HUDEP-2 (cell line): Measurements from ENCODE around the gene MMAB.
"Not testable (repeated sequence)": the region's sequence is repeated elsewhere in the genome, so short reads cannot be mapped to it uniquely, and the experiment has no call there.

ENCODE experiments used
- DNase-seq, 76 experiments: peaks; one replicate each; lab custom pipeline; 2025; ENCODE audit not compliant: unreplicated experiment in 76 of 76; lab: John Stamatoyannopoulos, UW

MMAB gene

GRCh38 chr12:109604132-109604585 is 30.9 kb upstream of the MMAB start:
- no peak for DNase-seq

GRCh38 chr12:109602132-109602531 is 28.8 kb upstream of the MMAB start:
- DNase-seq: not testable (repeated sequence)

- DNase-seq: no peak
Measured at GRCh38 chr12:109601557-109601956, 28.3 kb upstream of the MMAB start.

GRCh38 chr12:109600995-109601394 is 27.7 kb upstream of the MMAB start:
- no peak for DNase-seq

DNA sequence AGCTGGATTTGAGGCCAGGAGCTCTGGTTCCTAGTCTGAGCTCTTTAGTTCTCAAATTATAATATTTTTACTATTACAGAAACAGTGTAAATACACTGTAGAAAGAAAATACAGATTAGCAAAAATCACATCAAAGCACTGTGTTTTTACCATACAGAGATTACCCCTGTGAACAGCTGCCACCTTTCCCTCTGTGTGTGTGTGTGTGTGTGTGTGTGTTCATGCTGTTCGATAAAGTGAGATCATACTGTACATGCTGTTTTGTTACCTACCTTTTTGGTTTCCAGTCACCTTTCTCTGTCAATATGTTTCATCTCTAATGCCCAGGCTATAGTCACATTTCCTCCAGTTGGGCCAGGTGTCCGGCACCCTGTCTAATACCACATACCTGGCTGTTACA is 27.2 kb upstream of the MMAB start:
- DNase-seq: no peak

DNA sequence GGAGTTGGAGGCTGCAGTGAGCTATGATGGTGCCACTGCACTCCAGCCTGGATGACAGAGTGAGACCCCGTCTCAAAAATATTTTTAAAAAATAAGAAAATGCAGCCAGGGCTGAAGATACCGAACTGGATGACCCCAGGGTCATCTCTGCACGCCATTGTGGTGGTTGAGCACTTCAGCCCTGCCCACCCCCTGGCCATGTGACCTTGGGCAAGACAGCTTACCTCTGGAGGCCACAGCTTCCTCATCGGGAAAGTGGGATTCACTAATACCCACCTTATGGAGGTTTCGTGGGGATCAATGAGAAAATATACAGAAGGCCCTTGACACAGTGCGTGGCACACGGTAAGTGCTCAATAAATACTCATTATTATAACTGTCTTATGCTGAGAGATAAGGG is 25.8 kb upstream of the MMAB start:
- no peak for DNase-seq

DNA sequence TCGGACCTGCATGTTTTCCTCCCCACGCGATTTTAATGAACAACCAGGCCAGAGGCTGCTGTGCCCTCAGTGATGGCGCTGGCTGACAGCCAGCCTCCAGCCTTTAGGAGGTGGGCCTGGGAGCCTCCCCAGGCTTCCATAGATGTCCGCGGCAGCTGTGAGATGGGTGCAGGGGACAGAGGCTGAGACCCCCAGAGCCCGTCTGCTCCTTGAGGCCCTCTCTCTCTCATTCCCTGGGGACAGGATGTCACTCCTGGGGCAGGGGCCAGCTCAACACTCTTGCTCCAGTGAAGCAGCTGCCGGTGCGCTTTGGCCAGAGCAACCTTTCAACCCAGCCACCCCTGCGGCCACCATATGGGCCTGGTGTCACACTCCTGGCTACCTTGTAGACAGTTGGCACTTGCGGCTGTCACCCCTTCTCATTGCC is 25.1 kb upstream of the MMAB start:
- DNase-seq: no peak

- DNase-seq: peak in 72 of 76 experiments; percentile 6 to 79 (median 56)
Measured at GRCh38 chr12:109597795-109598427, 24.6 kb upstream of the MMAB start.

DNA sequence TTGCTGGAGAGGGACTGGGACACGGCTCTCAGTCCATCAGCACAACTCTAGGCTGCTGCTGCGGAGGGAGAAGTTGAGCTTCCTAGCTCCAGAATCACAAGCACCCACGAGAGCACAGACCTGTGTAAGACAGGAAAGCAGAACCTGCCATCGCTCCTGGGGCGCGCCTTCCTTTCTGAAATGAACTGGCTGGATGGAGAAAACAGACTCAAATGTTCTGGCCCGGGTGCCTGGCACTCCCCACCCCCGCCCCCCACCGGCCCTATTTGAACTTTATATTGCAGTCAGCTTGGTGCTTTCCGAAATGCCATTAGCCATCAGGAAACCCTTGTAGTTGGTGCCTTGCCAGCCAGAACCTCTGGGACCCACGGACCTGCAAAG is 24.1 kb upstream of the MMAB start:
- no peak for DNase-seq

DNA sequence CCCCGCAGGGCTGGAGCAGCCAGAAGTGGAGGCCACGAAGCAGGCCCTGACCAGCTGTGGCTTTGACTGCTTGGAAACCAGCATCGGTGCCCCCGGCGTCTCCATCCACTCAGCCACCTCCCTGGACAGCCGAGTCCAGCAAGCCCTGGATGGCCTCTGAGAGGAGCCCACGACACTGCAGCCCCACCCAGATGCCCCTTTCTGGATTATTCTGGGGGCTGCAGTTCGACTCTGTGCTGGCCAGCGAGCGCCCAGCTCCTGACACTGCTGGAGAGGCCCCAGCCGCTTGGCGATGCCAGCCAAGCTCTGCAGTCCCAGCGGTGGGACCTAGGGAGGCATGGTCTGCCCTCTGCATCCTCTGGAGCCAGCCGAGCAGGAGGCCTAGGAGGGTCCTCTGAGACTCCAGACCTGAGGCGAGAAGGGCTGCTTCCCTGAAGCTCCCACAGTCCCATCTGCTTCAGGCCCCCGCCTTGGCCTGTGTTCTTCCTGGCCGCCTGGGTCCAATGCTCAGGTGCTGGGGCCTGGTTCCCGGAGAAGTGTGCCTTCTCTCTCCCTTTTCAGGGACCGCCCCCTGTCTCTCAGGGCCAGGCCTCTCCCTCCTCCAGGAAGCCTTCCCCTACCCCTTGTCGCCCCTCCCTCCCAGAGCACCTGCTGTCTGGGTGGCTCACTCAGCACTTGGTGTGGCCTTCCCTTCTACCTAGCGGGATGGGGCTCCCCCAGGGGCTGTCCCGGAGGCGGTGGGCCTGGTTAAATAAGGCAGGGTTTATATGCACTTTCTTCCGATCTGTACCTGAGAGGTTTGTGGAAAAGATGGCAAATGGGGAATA is 23.3 kb upstream of the MMAB start:
- DNase-seq: no peak

DNA sequence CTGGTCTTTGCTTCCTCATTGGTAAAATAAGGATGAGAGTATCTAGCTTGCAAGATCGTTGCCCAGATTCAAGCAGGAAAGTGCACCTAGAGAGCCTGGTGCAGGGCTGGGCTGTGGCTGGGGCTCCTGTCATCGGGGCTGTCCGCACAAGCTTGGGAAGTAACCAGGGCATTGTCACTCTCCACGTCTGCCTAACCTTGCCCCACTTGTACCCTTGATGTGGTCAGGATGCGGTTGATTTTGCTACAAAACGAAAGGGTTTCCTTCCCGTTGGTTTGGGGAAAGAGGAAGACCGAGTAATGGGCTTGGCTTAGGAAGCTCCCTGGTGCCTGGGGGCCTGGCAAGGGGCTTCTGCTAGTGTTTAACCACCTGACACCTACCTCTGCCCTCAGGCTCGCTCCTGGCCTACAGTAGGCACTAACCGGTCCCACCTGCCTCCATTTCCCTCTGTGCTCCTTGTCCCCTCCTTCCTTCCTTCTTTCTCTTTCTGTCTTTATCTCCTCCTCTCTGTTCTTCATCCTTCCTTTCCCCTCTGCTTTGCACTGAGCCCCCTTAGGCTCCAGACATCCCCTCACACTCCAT is 22.1 kb upstream of the MMAB start:
- no peak for DNase-seq

- no peak for DNase-seq
Measured at GRCh38 chr12:109594556-109595317, 21.4 kb upstream of the MMAB start.

GRCh38 chr12:109592905-109593272 is 19.6 kb upstream of the MMAB start:
- DNase-seq: no peak

GRCh38 chr12:109592195-109592904 is 19.0 kb upstream of the MMAB start:
- no peak for DNase-seq

- no peak for DNase-seq
Measured at GRCh38 chr12:109591041-109591440, 17.7 kb upstream of the MMAB start.

DNA sequence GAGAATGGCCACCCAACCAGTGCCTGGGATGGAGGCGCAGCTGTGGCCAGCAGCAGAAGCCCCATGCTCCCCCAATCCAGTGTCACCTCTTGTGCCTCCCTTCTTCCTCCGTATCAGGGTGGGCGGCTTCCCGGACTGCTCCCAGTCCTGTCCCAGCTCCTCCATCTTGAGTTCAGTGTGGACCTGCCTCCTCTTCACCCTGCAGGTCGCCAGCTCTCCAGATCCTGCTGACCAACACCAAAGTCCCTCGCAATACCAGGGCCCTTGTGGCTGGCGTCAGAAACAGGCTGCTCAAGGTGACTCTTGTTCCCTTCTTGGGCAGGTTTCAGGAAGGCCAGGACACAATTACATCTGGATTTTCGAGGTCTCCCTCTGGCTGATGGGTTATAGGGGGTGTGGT is 17.3 kb upstream of the MMAB start:
- no peak for DNase-seq

GRCh38 chr12:109589691-109590245 is 16.5 kb upstream of the MMAB start:
- DNase-seq: no peak

DNA sequence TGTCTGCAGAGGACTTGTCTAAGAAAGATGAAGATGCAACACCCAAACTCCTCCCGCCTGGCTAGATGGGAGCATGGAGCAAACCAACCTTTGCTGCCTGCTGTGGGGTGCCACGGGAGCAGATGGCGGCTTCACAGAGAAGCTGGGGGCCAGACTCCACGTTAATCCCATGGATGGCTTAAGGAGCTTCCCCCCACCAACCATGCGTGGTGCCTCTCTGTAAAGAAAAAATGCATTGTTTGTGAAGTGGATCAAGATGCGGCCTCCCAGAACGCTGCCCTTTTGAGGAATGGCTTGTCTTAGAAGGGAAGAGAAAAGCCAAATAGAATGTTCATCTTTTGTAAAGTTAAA is 15.9 kb upstream of the MMAB start:
- DNase-seq: no peak

DNA sequence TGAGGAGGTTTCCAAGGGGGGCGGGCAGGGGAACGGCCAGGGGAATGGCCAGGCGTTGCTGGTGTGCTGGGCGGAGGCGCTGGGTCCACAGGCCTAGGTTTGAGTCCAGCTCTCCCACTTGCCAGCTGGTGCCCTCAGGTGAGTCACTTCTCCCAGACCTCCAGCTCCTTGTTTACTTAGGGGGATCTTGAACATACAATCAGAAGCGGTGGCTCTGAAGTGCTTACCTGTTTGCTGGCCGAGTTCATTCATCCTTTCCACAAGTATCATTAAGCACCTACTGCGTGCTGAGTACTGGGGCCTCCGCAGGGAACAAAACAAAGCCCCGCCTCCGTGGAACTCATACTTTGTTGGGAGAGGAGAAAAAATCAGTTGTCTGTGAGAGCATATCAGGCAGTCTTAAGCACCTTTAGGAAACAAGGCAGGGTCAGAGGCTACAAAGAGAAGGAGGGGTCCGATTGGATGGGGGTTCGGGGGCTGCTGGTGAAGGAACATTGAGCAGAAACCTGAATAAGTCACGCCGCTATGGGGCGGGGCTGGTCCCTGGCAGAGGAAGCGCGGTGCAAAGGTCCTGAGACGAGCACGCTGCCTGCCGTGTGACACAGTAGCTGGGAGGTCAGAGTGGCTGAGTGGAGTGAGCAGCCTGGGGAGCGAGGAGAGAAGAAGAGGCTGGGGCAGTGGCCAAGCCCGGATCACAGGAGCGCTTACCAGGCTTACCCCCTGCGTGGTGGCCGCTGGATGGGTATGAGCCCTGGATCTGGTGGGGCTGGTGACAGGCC is 15.3 kb upstream of the MMAB start:
- no peak for DNase-seq

GRCh38 chr12:109587921-109588320 is 14.6 kb upstream of the MMAB start:
- DNase-seq: no peak
